Upper lobe of left lung (tissue), 6 donors: ENCODE measurements around the gene SLBP. TPM values are rescaled to one million over a fixed set of nuclear protein-coding genes. Genes with fewer than 3 reads are reported as not detected.
A peak's percentile ranks its signal among the peaks of the same experiment; 100 is the strongest.
"Not testable (repeated sequence)": the region's sequence is repeated elsewhere in the genome, so short reads cannot be mapped to it uniquely, and the experiment has no call there.

Source experiments
- ATAC-seq, 2 donors: fragments of 200-7000 bp; cut with Tn5 transposase; one replicate each; pipeline ENCODE4 v1.9.1; 2022; ENCODE audit warnings: mild to moderate bottlenecking in 2 of 2, moderate library complexity in 2 of 2; ENCODE audit not compliant: low FRiP score in 2 of 2
- DNase-seq, 2 donors: peaks; one replicate each; pipeline ENCODE4 v3.0.0-alpha.2; 2019 to 2020
- H3K27ac ChIP-seq, 4 donors: fragments of 200-600 bp; sonication (generic); one replicate each; pipeline ENCODE4 v1.5.1; 2016 to 2019
- H3K27me3 ChIP-seq, 4 donors: fragments of 200-600 bp; sonication (generic); one replicate each; pipeline ENCODE4 v1.5.1; 2017 to 2019
- H3K36me3 ChIP-seq, 4 donors: fragments of 200-600 bp; sonication (generic); one replicate each; pipeline ENCODE4 v1.5.1; 2016 to 2019
- H3K4me1 ChIP-seq, 4 donors: fragments of 200-600 bp; sonication (generic); one replicate each; pipeline ENCODE4 v1.5.1; 2018 to 2019
- H3K4me3 ChIP-seq, 4 donors: fragments of 200-600 bp; sonication (generic); one replicate each; pipeline ENCODE4 v1.5.1; 2017 to 2019; ENCODE audit warnings: mild to moderate bottlenecking in 2 of 4, moderate library complexity in 1 of 4
- H3K9me3 ChIP-seq, 4 donors: fragments of 200-600 bp; sonication (generic); one replicate each; pipeline ENCODE4 v1.5.1; 2018 to 2019
- EP300 ChIP-seq, 4 donors: sonication (generic); formaldehyde crosslinking; IDR thresholded peaks; one replicate each; pipeline ENCODE4 v1.5.1; 2017; ENCODE audit warnings: antibody characterized with exemption in 4 of 4, control low read depth in 2 of 4
- POLR2A ChIP-seq, 4 donors: fragments of 450-650 bp; IDR thresholded peaks; one replicate each; pipeline ENCODE4 v1.5.1; 2016 to 2017; ENCODE audit warnings: antibody characterized with exemption in 4 of 4, mild to moderate bottlenecking in 2 of 4
- POLR2AphosphoS5 ChIP-seq, 2 donors: sonication (generic); formaldehyde crosslinking; IDR thresholded peaks; one replicate each; pipeline ENCODE4 v1.5.1; 2017; ENCODE audit warnings: antibody characterized with exemption in 2 of 2
- WGBS, 2 donors: methylation state at CpG; one replicate each; pipeline ENCODE4 v1.1.5; 2017 to 2018; 5-methylcytosine and 5-hydroxymethylcytosine counted together
- total RNA-seq, 6 donors: library from RNA; depleted of rRNA in 4 of 6; stranded (reverse); fragments of >200 nt in 4 of 6; gene quantifications; one replicate each; pipeline versions ENCODE4 v1.1.0 to v1.2.1, GENCODE V29; 2016 to 2021
- TF ChIP-seq, protein P1 (sequence below), 6 experiments: fragments of 450-650 bp in 4 of 6; fragments of 200-600 bp in 2 of 6; sonication (generic) in 2 of 6; IDR thresholded peaks; one replicate each; pipeline ENCODE4 v1.5.1; 2016 to 2019; ENCODE audit warnings: antibody characterized with exemption in 6 of 6
- donor health status: DM: no; HTN: no; CAD: no; lungs with moderate emphysema.
- donor health status: DM: no; HTN: yes; CAD: no; lungs with severe emphysema.

SLBP gene
- total RNA-seq, 6 donors from 2014 or later, result 33.0 to 51.1 (median 38.0) TPM

DNA sequence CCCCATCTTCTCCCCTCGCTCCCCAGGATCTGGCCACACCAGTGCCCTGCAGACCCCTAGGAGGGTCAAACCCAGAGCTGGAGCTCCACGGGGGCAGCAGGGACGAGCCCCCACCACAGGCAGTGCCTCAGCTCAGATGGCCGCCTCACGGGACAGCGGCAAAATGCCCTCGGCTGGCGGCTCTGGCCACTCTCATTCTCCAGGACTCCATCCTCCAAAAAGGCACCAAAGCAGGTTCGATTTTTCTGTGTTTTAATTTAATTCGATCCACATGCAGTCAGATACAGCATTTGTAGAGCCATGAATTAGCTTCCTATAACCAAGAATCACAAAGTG is 36.3 kb downstream of the SLBP start:
- no peaks in the 10 kb centered on the region for H3K36me3 ChIP-seq
- no peak overlapping the region for H3K27ac ChIP-seq
- no peak for TF ChIP-seq EP300 (IDR thresholded peaks at IDR 0.05)
- TF ChIP-seq POLR2AphosphoS5 (IDR thresholded peaks at IDR 0.05), result no peak
- TF ChIP-seq, protein P1, sequence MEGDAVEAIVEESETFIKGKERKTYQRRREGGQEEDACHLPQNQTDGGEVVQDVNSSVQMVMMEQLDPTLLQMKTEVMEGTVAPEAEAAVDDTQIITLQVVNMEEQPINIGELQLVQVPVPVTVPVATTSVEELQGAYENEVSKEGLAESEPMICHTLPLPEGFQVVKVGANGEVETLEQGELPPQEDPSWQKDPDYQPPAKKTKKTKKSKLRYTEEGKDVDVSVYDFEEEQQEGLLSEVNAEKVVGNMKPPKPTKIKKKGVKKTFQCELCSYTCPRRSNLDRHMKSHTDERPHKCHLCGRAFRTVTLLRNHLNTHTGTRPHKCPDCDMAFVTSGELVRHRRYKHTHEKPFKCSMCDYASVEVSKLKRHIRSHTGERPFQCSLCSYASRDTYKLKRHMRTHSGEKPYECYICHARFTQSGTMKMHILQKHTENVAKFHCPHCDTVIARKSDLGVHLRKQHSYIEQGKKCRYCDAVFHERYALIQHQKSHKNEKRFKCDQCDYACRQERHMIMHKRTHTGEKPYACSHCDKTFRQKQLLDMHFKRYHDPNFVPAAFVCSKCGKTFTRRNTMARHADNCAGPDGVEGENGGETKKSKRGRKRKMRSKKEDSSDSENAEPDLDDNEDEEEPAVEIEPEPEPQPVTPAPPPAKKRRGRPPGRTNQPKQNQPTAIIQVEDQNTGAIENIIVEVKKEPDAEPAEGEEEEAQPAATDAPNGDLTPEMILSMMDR (IDR thresholded peaks at IDR 0.05), result no peak
- no peak for TF ChIP-seq POLR2A (IDR thresholded peaks at IDR 0.05)
- peak in 1 of 2 donors; percentile 66 for DNase-seq
- no peak for ATAC-seq
- H3K9me3 ChIP-seq, result no peaks in the 10 kb centered on the region
- 73 to 81% methylated on average over 5 to 10 of the region's 10 CpGs for WGBS, 2 donors
- H3K4me3 ChIP-seq, result no peak overlapping the region
- no peaks in the 10 kb centered on the region for H3K27me3 ChIP-seq
- no peaks in the 10 kb centered on the region for H3K4me1 ChIP-seq

GRCh38 chr4:1675136-1675801 is 36.9 kb downstream of the SLBP start:
- WGBS, 2 donors, result 75 to 78% methylated on average over 15 to 19 of the region's 19 CpGs
- H3K27me3 ChIP-seq, result no peaks in the 10 kb centered on the region
- H3K4me1 ChIP-seq, result no peaks in the 10 kb centered on the region
- H3K4me3 ChIP-seq, result no peak overlapping the region
- no peak for DNase-seq
- no peaks in the 10 kb centered on the region for H3K9me3 ChIP-seq
- TF ChIP-seq, protein P1 (IDR thresholded peaks at IDR 0.05), result no peak
- no peak for TF ChIP-seq POLR2A (IDR thresholded peaks at IDR 0.05)
- no peak for TF ChIP-seq EP300 (IDR thresholded peaks at IDR 0.05)
- no peak for TF ChIP-seq POLR2AphosphoS5 (IDR thresholded peaks at IDR 0.05)
- ATAC-seq, result no peak
- H3K27ac ChIP-seq, result no peak overlapping the region
- H3K36me3 ChIP-seq, result no peaks in the 10 kb centered on the region

- DNase-seq (no peak), ATAC-seq (no peak)
- Histone ChIP-seq H3K27ac (no peak overlapping the region), H3K4me1 (no peaks in the 10 kb centered on the region), H3K4me3 (no peak overlapping the region), H3K9me3 (no peaks in the 10 kb centered on the region), H3K36me3 (no peaks in the 10 kb centered on the region), H3K27me3 (no peaks in the 10 kb centered on the region)
- no peak for TF ChIP-seq POLR2AphosphoS5 (IDR thresholded peaks at IDR 0.05)
- TF ChIP-seq POLR2A (IDR thresholded peaks at IDR 0.05), result no peak
- TF ChIP-seq EP300 (IDR thresholded peaks at IDR 0.05), result no peak
- TF ChIP-seq, protein P1 (IDR thresholded peaks at IDR 0.05), result no peak
- WGBS, 2 donors, result 73 to 77% methylated on average over 9 of the region's 9 CpGs
These were observed 37.4 kb downstream of the SLBP start for GRCh38 chr4:1674682-1675081.

- no peak for ATAC-seq
- Histone ChIP-seq H3K4me3 (no peak overlapping the region), H3K36me3 (no peaks in the 10 kb centered on the region), H3K9me3 (no peaks in the 10 kb centered on the region), H3K27ac (no peak overlapping the region), H3K4me1 (no peaks in the 10 kb centered on the region), H3K27me3 (no peaks in the 10 kb centered on the region)
- TF ChIP-seq POLR2AphosphoS5 (IDR thresholded peaks at IDR 0.05), result no peak
- TF ChIP-seq, protein P1 (IDR thresholded peaks at IDR 0.05), result no peak
- no peak for TF ChIP-seq POLR2A (IDR thresholded peaks at IDR 0.05)
- TF ChIP-seq EP300 (IDR thresholded peaks at IDR 0.05), result no peak
- WGBS, 2 donors, result 82 to 89% methylated on average over 17 to 20 of the region's 20 CpGs
- peak in 1 of 2 donors; percentile 61 for DNase-seq
These were observed 38.4 kb downstream of the SLBP start for GRCh38 chr4:1673671-1674070.

GRCh38 chr4:1671011-1671410 is 41.1 kb downstream of the SLBP start:
- not testable (repeated sequence) for H3K27ac ChIP-seq, H3K4me1 ChIP-seq, H3K36me3 ChIP-seq, H3K9me3 ChIP-seq, ATAC-seq, H3K4me3 ChIP-seq, H3K27me3 ChIP-seq
- 93% methylated on average over 15 of the region's 20 CpGs for WGBS, 2 donors
- peak in 1 of 2 donors; percentile 78 for DNase-seq
